Colonic mucosa (tissue), 4 donors: ENCODE results near the gene ETV5. TPM values are rescaled to one million over a fixed set of nuclear protein-coding genes. Genes with fewer than 3 reads are reported as not detected.

Experiments used
- DNase-seq: peaks from one replicate; pipeline ENCODE4 v3.0.0-alpha.2; 2020
- H3K27ac ChIP-seq: fragments of 200-600 bp; one replicate; pipeline ENCODE4 v1.8.0; 2021
- H3K27me3 ChIP-seq: fragments of 200-600 bp; one replicate; pipeline ENCODE4 v1.8.0; 2021
- H3K36me3 ChIP-seq: fragments of 200-600 bp; one replicate; pipeline ENCODE4 v1.8.0; 2021
- H3K4me1 ChIP-seq: fragments of 200-600 bp; one replicate; pipeline ENCODE4 v1.8.0; 2021; ENCODE audit warnings: mild to moderate bottlenecking
- H3K4me3 ChIP-seq: fragments of 200-600 bp; one replicate; pipeline ENCODE4 v1.8.0; 2021
- H3K9ac ChIP-seq, 2 donors: one replicate each; pipeline ENCODE4 v1.7.0; 2013; ENCODE audit warnings: control low read depth in 2 of 2, low read depth in 2 of 2, low read length in 2 of 2
- H3K9me3 ChIP-seq: fragments of 200-600 bp; one replicate; pipeline ENCODE4 v1.8.0; 2021
- intact Hi-C: fragments of 100-400 bp; cut with DNase I; formaldehyde crosslinking; loops from one replicate; pipeline ENCODE4 v1.14.1; 2022
- total RNA-seq, 2 donors: library from RNA; stranded (reverse); fragmentation: NEBNext Ultra II Directional in 1 of 2; extraction: Animal tissue kit (Norgen Biotek cat#: 25700) in 1 of 2; gene quantifications; one replicate each; pipeline ENCODE4 v1.2.1, GENCODE V29; 2021
- TF ChIP-seq, protein P1 (sequence below): fragments of 200-600 bp; IDR thresholded peaks from one replicate; pipeline ENCODE4 v1.8.0; 2022; ENCODE audit warnings: antibody characterized with exemption, mild to moderate bottlenecking
- donor health status: healthy.
- donor health status: DM: no; HTN: no; CAD: no.
- donor health status: DM: no; HTN: no; CAD: no.

Gene ETV5
- total RNA-seq, 2 donors from 2014 or later: 3.1 TPM

DNA sequence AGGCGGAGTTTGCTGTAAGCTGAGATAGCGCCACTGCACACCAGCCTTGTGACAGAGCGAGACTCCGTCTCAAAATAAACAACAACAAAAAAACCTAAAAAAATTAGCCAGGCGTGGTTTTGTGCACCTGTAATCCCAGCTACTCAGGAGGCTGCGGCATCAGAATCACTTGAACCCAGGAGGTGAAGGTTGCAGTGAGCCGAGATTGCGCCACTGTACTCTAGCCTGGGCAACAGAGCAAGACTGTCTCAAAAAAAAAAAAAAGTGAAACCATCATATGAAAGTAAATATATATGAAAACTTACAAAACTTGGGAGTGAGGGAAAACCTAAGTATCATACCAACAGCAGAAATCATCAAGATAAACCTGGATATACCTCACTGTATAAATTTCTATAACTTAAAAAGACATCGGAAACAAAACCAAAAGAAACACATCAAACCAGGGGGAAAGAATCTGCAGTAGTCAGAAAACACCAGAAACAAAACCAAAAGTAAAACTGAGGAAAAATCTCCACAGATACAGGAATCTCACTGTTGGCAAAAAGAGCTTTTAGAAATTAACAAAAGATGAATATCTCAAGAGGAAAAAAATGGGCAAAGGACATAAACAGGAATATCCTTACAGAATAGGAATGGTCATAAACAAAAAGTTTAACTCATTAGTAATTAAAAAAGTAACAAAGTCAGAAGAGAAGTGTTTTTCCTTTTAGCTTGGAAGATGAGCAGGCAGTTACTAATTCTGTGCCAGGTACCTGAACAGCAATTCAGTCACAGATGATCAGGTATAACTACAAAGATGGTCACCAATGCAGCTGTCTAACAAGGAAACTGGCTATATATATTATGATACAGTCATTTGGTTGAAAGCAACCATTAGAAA is 41.3 kb downstream of the ETV5 start:
- intact Hi-C loops: no loop called here

DNA sequence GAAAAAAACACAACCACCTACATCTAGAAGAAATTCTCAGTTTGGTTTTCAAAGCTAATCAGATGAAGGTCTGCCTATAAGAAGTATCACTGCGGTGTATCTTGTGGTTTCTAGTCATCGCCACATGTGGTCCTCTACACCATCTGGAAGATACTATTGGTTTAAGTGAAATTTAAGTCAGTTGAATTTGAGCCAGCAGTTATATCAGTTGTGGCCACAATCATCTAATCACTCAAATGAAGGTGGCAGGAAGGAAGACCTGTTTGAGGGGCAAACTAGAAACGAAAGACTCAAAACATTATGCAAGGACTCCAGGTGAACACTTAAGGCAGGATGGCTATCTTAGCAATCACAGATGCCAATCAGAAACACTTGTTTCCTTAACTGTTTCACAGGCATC is 48.7 kb downstream of the ETV5 start:
- TF ChIP-seq, protein P1, sequence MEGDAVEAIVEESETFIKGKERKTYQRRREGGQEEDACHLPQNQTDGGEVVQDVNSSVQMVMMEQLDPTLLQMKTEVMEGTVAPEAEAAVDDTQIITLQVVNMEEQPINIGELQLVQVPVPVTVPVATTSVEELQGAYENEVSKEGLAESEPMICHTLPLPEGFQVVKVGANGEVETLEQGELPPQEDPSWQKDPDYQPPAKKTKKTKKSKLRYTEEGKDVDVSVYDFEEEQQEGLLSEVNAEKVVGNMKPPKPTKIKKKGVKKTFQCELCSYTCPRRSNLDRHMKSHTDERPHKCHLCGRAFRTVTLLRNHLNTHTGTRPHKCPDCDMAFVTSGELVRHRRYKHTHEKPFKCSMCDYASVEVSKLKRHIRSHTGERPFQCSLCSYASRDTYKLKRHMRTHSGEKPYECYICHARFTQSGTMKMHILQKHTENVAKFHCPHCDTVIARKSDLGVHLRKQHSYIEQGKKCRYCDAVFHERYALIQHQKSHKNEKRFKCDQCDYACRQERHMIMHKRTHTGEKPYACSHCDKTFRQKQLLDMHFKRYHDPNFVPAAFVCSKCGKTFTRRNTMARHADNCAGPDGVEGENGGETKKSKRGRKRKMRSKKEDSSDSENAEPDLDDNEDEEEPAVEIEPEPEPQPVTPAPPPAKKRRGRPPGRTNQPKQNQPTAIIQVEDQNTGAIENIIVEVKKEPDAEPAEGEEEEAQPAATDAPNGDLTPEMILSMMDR: no peak
- DNase-seq: no peak
- Histone ChIP-seq H3K27ac (no peak overlapping the region), H3K4me1 (no peaks in the 10 kb centered on the region), H3K27me3 (no peaks in the 10 kb centered on the region), H3K4me3 (no peak overlapping the region), H3K36me3 (no peaks in the 10 kb centered on the region), H3K9ac (no peak overlapping the region), H3K9me3 (no peaks in the 10 kb centered on the region)
- intact Hi-C loops: no loop called here

More for the DNA sequence above, 41.3 kb downstream of the ETV5 start:
- Histone ChIP-seq H3K27ac (no peak overlapping the region), H3K27me3 (no peaks in the 10 kb centered on the region), H3K4me3 (no peak overlapping the region), H3K36me3 (no peaks in the 10 kb centered on the region), H3K9me3 (no peaks in the 10 kb centered on the region), H3K9ac (no peak overlapping the region), H3K4me1 (no peaks in the 10 kb centered on the region)
- TF ChIP-seq, protein P1: no peak
- DNase-seq: no peak

DNA sequence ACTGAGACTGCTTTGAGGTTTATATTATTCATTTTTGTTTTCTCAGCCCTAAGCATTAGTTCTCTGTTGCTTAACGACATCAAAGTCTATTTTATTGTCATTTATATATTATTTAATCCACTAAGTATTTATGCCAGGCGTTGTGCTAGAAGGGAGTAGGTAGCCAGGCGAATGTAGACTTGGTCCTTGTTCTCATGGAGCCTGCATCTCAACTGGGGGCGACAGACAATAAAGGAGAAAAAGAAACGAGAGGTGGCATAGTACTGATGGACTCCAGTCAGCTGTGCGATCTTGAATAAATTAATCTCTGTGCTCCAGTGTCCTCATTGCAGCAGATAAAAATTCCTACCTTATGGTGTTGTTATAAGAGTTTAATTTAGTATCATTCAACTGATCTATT is 49.7 kb downstream of the ETV5 start:
- H3K36me3 ChIP-seq: no peaks in the 10 kb centered on the region
- H3K27ac ChIP-seq: no peak overlapping the region
- H3K27me3 ChIP-seq: no peaks in the 10 kb centered on the region
- intact Hi-C loops: no loop called here
- no peak for DNase-seq
- H3K9me3 ChIP-seq: no peaks in the 10 kb centered on the region
- H3K4me1 ChIP-seq: no peaks in the 10 kb centered on the region
- no peak overlapping the region for H3K4me3 ChIP-seq
- TF ChIP-seq, protein P1: no peak
- no peak overlapping the region for H3K9ac ChIP-seq

DNA sequence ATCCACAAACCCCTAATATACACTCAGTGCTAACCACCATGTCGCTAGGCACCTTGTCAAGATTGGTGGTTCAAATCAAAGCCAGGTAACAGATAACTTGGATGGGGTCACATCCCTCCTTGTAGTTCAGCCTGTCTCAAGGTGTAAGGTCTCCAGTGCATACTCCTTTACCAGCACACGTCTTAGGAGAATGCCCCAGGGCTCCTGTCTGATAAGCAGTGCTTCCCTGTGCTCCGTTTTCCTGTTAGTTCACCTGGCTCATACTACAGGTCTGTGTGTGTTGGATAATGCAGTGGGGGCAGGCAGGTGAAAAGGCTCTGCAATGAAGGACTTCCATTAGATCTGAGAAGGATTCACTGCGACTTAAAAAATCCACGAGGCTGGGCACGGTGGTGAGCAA is 50.7 kb downstream of the ETV5 start:
- intact Hi-C loops: no loop called here
- no peak overlapping the region for H3K27ac ChIP-seq
- no peak for DNase-seq
- TF ChIP-seq, protein P1: no peak
- H3K36me3 ChIP-seq: no peaks in the 10 kb centered on the region
- no peaks in the 10 kb centered on the region for H3K4me1 ChIP-seq
- H3K27me3 ChIP-seq: no peaks in the 10 kb centered on the region
- H3K4me3 ChIP-seq: no peak overlapping the region
- H3K9ac ChIP-seq: no peak overlapping the region
- no peaks in the 10 kb centered on the region for H3K9me3 ChIP-seq

DNA sequence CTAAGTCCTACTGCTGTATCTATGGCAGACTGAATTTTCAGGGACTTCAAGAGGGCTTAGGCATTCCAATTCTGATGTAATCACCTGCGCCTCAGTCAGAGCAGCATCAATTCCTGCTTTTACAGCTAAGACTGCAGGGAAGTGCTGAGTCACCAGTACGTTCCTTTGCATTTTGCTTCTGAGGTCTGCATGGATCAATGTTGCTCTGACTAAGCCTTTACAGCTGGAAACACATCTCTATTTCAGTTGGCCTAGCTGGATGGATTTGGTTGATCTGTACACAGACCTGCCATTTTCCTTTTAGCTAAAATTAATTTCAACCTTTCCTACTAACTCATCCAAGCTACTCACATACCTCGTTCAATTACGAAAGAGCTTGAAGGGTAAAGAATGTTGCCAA is 51.3 kb downstream of the ETV5 start:
- intact Hi-C loops: no loop called here
- Histone ChIP-seq H3K9me3 (no peaks in the 10 kb centered on the region), H3K36me3 (no peaks in the 10 kb centered on the region), H3K4me1 (no peaks in the 10 kb centered on the region), H3K4me3 (no peak overlapping the region), H3K27me3 (no peaks in the 10 kb centered on the region), H3K27ac (no peak overlapping the region), H3K9ac (no peak overlapping the region)
- DNase-seq: no peak
- TF ChIP-seq, protein P1: no peak
